HG03432 (cell line): ENCODE measurements around the gene RPL28.
"Not testable (repeated sequence)": the region's sequence is repeated elsewhere in the genome, so short reads cannot be mapped to it uniquely, and the experiment has no call there.

ENCODE experiments used
- ATAC-seq: cut with Tn5 transposase; IDR thresholded peaks from one replicate; pipeline ENCODE4 v1.9.1; 2021; ENCODE audit warnings: mild to moderate bottlenecking, moderate library complexity; ENCODE audit not compliant: unreplicated experiment

Gene RPL28

GRCh38 chr19:55391191-55391670 lies 5.5 kb downstream of the RPL28 start:
- no peak for ATAC-seq

- no peak for ATAC-seq
These were observed 6.2 kb downstream of the RPL28 start for GRCh38 chr19:55391702-55392615.

- ATAC-seq: no peak
These were observed 7.4 kb downstream of the RPL28 start for GRCh38 chr19:55392820-55393761.

GRCh38 chr19:55398200-55398925 lies 12.6 kb downstream of the RPL28 start:
- no peak for ATAC-seq

GRCh38 chr19:55400281-55401087 lies 14.8 kb downstream of the RPL28 start:
- no peak for ATAC-seq

- ATAC-seq: not testable (repeated sequence)
These were observed 15.7 kb downstream of the RPL28 start for GRCh38 chr19:55401390-55401789.

- ATAC-seq: no peak
These were observed 16.8 kb downstream of the RPL28 start for GRCh38 chr19:55402509-55402908.

GRCh38 chr19:55405638-55406037 lies 19.9 kb downstream of the RPL28 start:
- no peak for ATAC-seq

- ATAC-seq: no peak
These were observed 20.5 kb downstream of the RPL28 start for GRCh38 chr19:55406091-55406825.

GRCh38 chr19:55406826-55407549 lies 21.3 kb downstream of the RPL28 start:
- ATAC-seq: peak; percentile 13

- not testable (repeated sequence) for ATAC-seq
These were observed 21.7 kb downstream of the RPL28 start, which contains the start of gene UBE2S for GRCh38 chr19:55407550-55407799. Gene UBE2S (minus strand): TSS chr19:55407788. CDS start chr19:55407589, 199 bp downstream.

GRCh38 chr19:55407800-55408532 lies 22.2 kb downstream of the RPL28 start:
- ATAC-seq: peak; percentile 85

GRCh38 chr19:55408533-55408872 lies 22.8 kb downstream of the RPL28 start:
- no peak for ATAC-seq

GRCh38 chr19:55409179-55409578 lies 23.4 kb downstream of the RPL28 start:
- ATAC-seq: not testable (repeated sequence)

- ATAC-seq: no peak
These were observed 24.4 kb downstream of the RPL28 start for GRCh38 chr19:55410168-55410567.

GRCh38 chr19:55418185-55418584 lies 32.5 kb downstream of the RPL28 start:
- ATAC-seq: no peak

GRCh38 chr19:55419103-55419502 lies 33.4 kb downstream of the RPL28 start:
- ATAC-seq: no peak

- no peak for ATAC-seq
These were observed 34.0 kb downstream of the RPL28 start for GRCh38 chr19:55419624-55420236.
